HAP-1 (cell line): ENCODE measurements around the gene PEAK1.

Experiments used
- DNase-seq, 2 experiments: peaks; one replicate each; pipeline ENCODE4 v3.0.0-alpha.2; 2016 to 2020; ENCODE audit warnings: low spot score in 2 of 2
- H3K27me3 ChIP-seq: fragments of 250-450 bp; sonication (Bioruptor Pico); 2 replicates; pipeline ENCODE4 v1.5.1; 2020; ENCODE audit warnings: low read depth, mild to moderate bottlenecking, moderate library complexity
- H3K36me3 ChIP-seq: fragments of 250-450 bp; sonication (Bioruptor Pico); replicated peaks from 2 replicates; pipeline ENCODE4 v1.5.1; 2020; ENCODE audit warnings: mild to moderate bottlenecking
- H3K4me1 ChIP-seq: fragments of 250-450 bp; sonication (Bioruptor Pico); 2 replicates; pipeline ENCODE4 v1.5.1; 2020; ENCODE audit warnings: mild to moderate bottlenecking
- H3K4me3 ChIP-seq: fragments of 250-450 bp; sonication (Bioruptor Pico); 2 replicates; pipeline ENCODE4 v1.5.1; 2020; ENCODE audit warnings: mild to moderate bottlenecking, moderate library complexity
- H3K9me3 ChIP-seq: fragments of 250-450 bp; sonication (Bioruptor Pico); 2 replicates; pipeline ENCODE4 v1.5.1; 2020; ENCODE audit warnings: mild to moderate bottlenecking, moderate library complexity
- in situ Hi-C: fragments of 300-500 bp; cut with MboI; formaldehyde crosslinking; loops from 3 replicates; pipeline ENCODE4 v1.14.3; 2020; ENCODE audit warnings: low sequenced_read_pairs, inconsistent platforms, mixed read lengths

Gene PEAK1

GRCh38 chr15:77130315-77130930 is 289.5 kb downstream of the PEAK1 start:
- peaks cover 32% of the 10 kb centered on the region for H3K4me1 ChIP-seq
- in situ Hi-C loops: no loop called here
- no peaks in the 10 kb centered on the region for H3K9me3 ChIP-seq
- DNase-seq: peak in 1 of 2 experiments; percentile 75
- no peaks in the 10 kb centered on the region for H3K36me3 ChIP-seq
- H3K27me3 ChIP-seq: no peaks in the 10 kb centered on the region
- no peak overlapping the region for H3K4me3 ChIP-seq

GRCh38 chr15:77127626-77128025 is 292.3 kb downstream of the PEAK1 start:
- in situ Hi-C loops: no loop called here

GRCh38 chr15:77126529-77127326 is 293.2 kb downstream of the PEAK1 start:
- in situ Hi-C loops: no loop called here
- DNase-seq: peak; percentile 27 to 35

More at GRCh38 chr15:77127626-77128025, 292.3 kb downstream of the PEAK1 start:
- Histone ChIP-seq H3K4me1 (peaks cover 22% of the 10 kb centered on the region), H3K36me3 (no peaks in the 10 kb centered on the region), H3K27me3 (no peaks in the 10 kb centered on the region), H3K4me3 (no peak overlapping the region), H3K9me3 (no peaks in the 10 kb centered on the region)
- DNase-seq: no peak

GRCh38 chr15:77123854-77124253 is 296.1 kb downstream of the PEAK1 start:
- in situ Hi-C loops: no loop called here
- H3K4me3 ChIP-seq: no peak overlapping the region
- H3K36me3 ChIP-seq: no peaks in the 10 kb centered on the region
- no peaks in the 10 kb centered on the region for H3K9me3 ChIP-seq
- DNase-seq: no peak
- peaks cover 8% of the 10 kb centered on the region for H3K4me1 ChIP-seq
- no peaks in the 10 kb centered on the region for H3K27me3 ChIP-seq

More at GRCh38 chr15:77126529-77127326, 293.2 kb downstream of the PEAK1 start:
- Histone ChIP-seq H3K4me1 (peaks cover 22% of the 10 kb centered on the region), H3K9me3 (no peaks in the 10 kb centered on the region), H3K27me3 (no peaks in the 10 kb centered on the region), H3K4me3 (no peak overlapping the region), H3K36me3 (no peaks in the 10 kb centered on the region)

- Histone ChIP-seq H3K27me3 (no peaks in the 10 kb centered on the region), H3K4me3 (no peak overlapping the region), H3K36me3 (no peaks in the 10 kb centered on the region), H3K9me3 (no peaks in the 10 kb centered on the region), H3K4me1 (peaks cover 8% of the 10 kb centered on the region)
- DNase-seq: no peak
- in situ Hi-C loops: no loop called here
Observed at GRCh38 chr15:77122576-77122975, 297.3 kb downstream of the PEAK1 start.

GRCh38 chr15:77121599-77121998 is 298.3 kb downstream of the PEAK1 start:
- no peak overlapping the region for H3K4me3 ChIP-seq
- H3K27me3 ChIP-seq: no peaks in the 10 kb centered on the region
- no peak for DNase-seq
- no peaks in the 10 kb centered on the region for H3K36me3 ChIP-seq
- H3K4me1 ChIP-seq: peaks cover 2% of the 10 kb centered on the region
- no peaks in the 10 kb centered on the region for H3K9me3 ChIP-seq
- in situ Hi-C loops: no loop called here

GRCh38 chr15:77120576-77120975 is 299.3 kb downstream of the PEAK1 start:
- in situ Hi-C loops: no loop called here

GRCh38 chr15:77119446-77119845 is 300.5 kb downstream of the PEAK1 start:
- no peak for DNase-seq
- Histone ChIP-seq H3K4me1 (no peaks in the 10 kb centered on the region), H3K36me3 (no peaks in the 10 kb centered on the region), H3K4me3 (no peak overlapping the region), H3K9me3 (no peaks in the 10 kb centered on the region), H3K27me3 (no peaks in the 10 kb centered on the region)
- in situ Hi-C loops: loop anchor here (5.0 to 10.0 kb wide), 2 partner anchors 378 to 755 kb away; no protein-coding TSS in a partner anchor

More at GRCh38 chr15:77120576-77120975, 299.3 kb downstream of the PEAK1 start:
- H3K36me3 ChIP-seq: no peaks in the 10 kb centered on the region
- no peaks in the 10 kb centered on the region for H3K4me1 ChIP-seq
- no peak overlapping the region for H3K4me3 ChIP-seq
- H3K9me3 ChIP-seq: no peaks in the 10 kb centered on the region
- DNase-seq: no peak
- H3K27me3 ChIP-seq: no peaks in the 10 kb centered on the region

- H3K9me3 ChIP-seq: no peaks in the 10 kb centered on the region
- DNase-seq: peak; percentile 66 to 83
- no peaks in the 10 kb centered on the region for H3K36me3 ChIP-seq
- no peak overlapping the region for H3K4me3 ChIP-seq
- in situ Hi-C loops: loop anchor here (5.0 to 10.0 kb wide), 2 partner anchors 378 to 756 kb away; no protein-coding TSS in a partner anchor
- H3K27me3 ChIP-seq: no peaks in the 10 kb centered on the region
- no peaks in the 10 kb centered on the region for H3K4me1 ChIP-seq
Observed at GRCh38 chr15:77118882-77119321, 301.0 kb downstream of the PEAK1 start.

GRCh38 chr15:77115179-77115578 is 304.7 kb downstream of the PEAK1 start:
- no peak for DNase-seq
- H3K27me3 ChIP-seq: no peaks in the 10 kb centered on the region
- no peaks in the 10 kb centered on the region for H3K36me3 ChIP-seq
- in situ Hi-C loops: loop anchor here (5.0 to 10.0 kb wide), 2 partner anchors 382 to 760 kb away; no protein-coding TSS in a partner anchor
- H3K4me3 ChIP-seq: no peak overlapping the region
- H3K9me3 ChIP-seq: no peaks in the 10 kb centered on the region
- no peaks in the 10 kb centered on the region for H3K4me1 ChIP-seq

- in situ Hi-C loops: loop anchor here (10.0 kb wide), 1 partner anchor 762 kb away; no protein-coding TSS in a partner anchor
- no peak for DNase-seq
Observed at GRCh38 chr15:77112838-77113504, 306.9 kb downstream of the PEAK1 start.

GRCh38 chr15:77111789-77112188 is 308.1 kb downstream of the PEAK1 start:
- in situ Hi-C loops: loop anchor here (10.0 kb wide), 1 partner anchor 763 kb away; no protein-coding TSS in a partner anchor
- no peak overlapping the region for H3K4me3 ChIP-seq
- H3K36me3 ChIP-seq: no peaks in the 10 kb centered on the region
- H3K27me3 ChIP-seq: no peaks in the 10 kb centered on the region
- H3K9me3 ChIP-seq: no peaks in the 10 kb centered on the region
- no peaks in the 10 kb centered on the region for H3K4me1 ChIP-seq
- no peak for DNase-seq

More at GRCh38 chr15:77112838-77113504, 306.9 kb downstream of the PEAK1 start:
- Histone ChIP-seq H3K9me3 (no peaks in the 10 kb centered on the region), H3K4me3 (no peak overlapping the region), H3K27me3 (no peaks in the 10 kb centered on the region), H3K36me3 (no peaks in the 10 kb centered on the region), H3K4me1 (no peaks in the 10 kb centered on the region)

GRCh38 chr15:77107531-77108355 is 312.2 kb downstream of the PEAK1 start:
- Histone ChIP-seq H3K4me3 (no peak overlapping the region), H3K27me3 (no peaks in the 10 kb centered on the region), H3K9me3 (no peaks in the 10 kb centered on the region), H3K36me3 (no peaks in the 10 kb centered on the region), H3K4me1 (no peaks in the 10 kb centered on the region)
- DNase-seq: peak; percentile 79 to 84
- in situ Hi-C loops: loop anchor here (5.0 kb wide), 1 partner anchor 440 kb away; no protein-coding TSS in a partner anchor
